GM12878 (cell line): ENCODE measurements around the gene FANCL. TPM values are rescaled to one million over a fixed set of nuclear protein-coding genes. Genes with fewer than 3 reads are reported as not detected.

Experiments
- polyA plus RNA-seq, 11 experiments: library from polyadenylated mRNA; depleted of rRNA in 4 of 11; unstranded in 6 of 11; stranded (reverse) in 5 of 11; fragments of >200 nt; fragmentation: Nextera tagmentation in 4 of 11; fragmentation: Illumina TruSeq in 1 of 11; extraction: Ambion mirVana in 4 of 11; extraction: Trizol in 1 of 11; gene quantifications; 1 replicate in 1 of 11; 2 replicates in 10 of 11; pipeline versions ENCODE4 v1.2.1 to v1.2.3, GENCODE V29; 2011 to 2016; ENCODE audit warnings: inconsistent platforms in 2 of 11, missing spikeins in 2 of 11, low read depth in 1 of 11
- total RNA-seq, 4 experiments: library from RNA; depleted of rRNA in 3 of 4; stranded (reverse); fragments of >200 nt in 3 of 4; fragmentation: Illumina TruSeq in 1 of 4; extraction: Trizol in 1 of 4; gene quantifications; 2 replicates each; pipeline versions ENCODE4 v1.2.1 to v1.2.3, GENCODE V29; 2013 to 2021

Gene FANCL
- total and polyA plus RNA-seq, 10 of the 15 experiments (the other 5 are each of a cell fraction or from before 2014, with no cell fraction given): 30.8 to 90.5 (median 52.3) TPM

Other genes with a start within 250 kb of the FANCL start
- gene VRK2, start 194.5 kb downstream of the FANCL start, total RNA-seq (2014; rRNA removed): 55.5 and 71.2 TPM in 2 replicates
- gene VRK2, start 194.5 kb downstream of the FANCL start, total RNA-seq (2014; rRNA removed; fragmentation: Illumina TruSeq; extraction: Trizol): 75.0 and 76.5 TPM in 2 replicates
- gene VRK2, start 194.5 kb downstream of the FANCL start, total RNA-seq (2021): 60.2 and 61.1 TPM in 2 replicates
- 54.9 and 79.6 TPM in 2 replicates for gene VRK2, start 194.5 kb downstream of the FANCL start, polyA plus RNA-seq (2011; rRNA removed)
- gene VRK2, start 194.5 kb downstream of the FANCL start, polyA plus RNA-seq (2014; fragmentation: Illumina TruSeq; extraction: Trizol): 78.0 and 91.0 TPM in 2 replicates
- 10 to 100 TPM; 26.5 to 32.1 TPM for gene VRK2, start 194.5 kb downstream of the FANCL start, polyA plus RNA-seq (2014; fragmentation: Nextera tagmentation; extraction: Ambion mirVana)
- gene VRK2, start 194.5 kb downstream of the FANCL start, polyA plus RNA-seq (2014; rRNA removed): 42.5 and 46.5 TPM in 2 replicates
- gene VRK2, start 194.5 kb downstream of the FANCL start, polyA plus RNA-seq (2016; fragmentation: Nextera tagmentation; extraction: Ambion mirVana): 10 to 100 TPM; 59.1 to 63.8 TPM